Peyer's patch (tissue), 4 donors: ENCODE results near the gene NXPH4. TPM values are rescaled to one million over a fixed set of nuclear protein-coding genes. Genes with fewer than 3 reads are reported as not detected.
A peak's percentile ranks its signal among the peaks of the same experiment; 100 is the strongest.

Experiments
- DNase-seq, 3 donors: peaks; one replicate each; pipeline ENCODE4 v3.0.0-alpha.2; 2017 to 2019
- H3K27ac ChIP-seq, 4 donors: fragments of 200-600 bp; sonication (generic); one replicate each; pipeline ENCODE4 v1.5.1; 2016 to 2019
- H3K27me3 ChIP-seq, 2 donors: fragments of 200-600 bp; sonication (generic); one replicate each; pipeline ENCODE4 v1.5.1; 2019
- H3K36me3 ChIP-seq, 3 donors: fragments of 200-600 bp; sonication (generic); one replicate each; pipeline ENCODE4 v1.5.1; 2016 to 2019
- H3K4me1 ChIP-seq, 4 donors: fragments of 200-600 bp; sonication (generic); one replicate each; pipeline ENCODE4 v1.5.1; 2016 to 2019
- H3K4me3 ChIP-seq, 4 donors: fragments of 200-600 bp; sonication (generic); 1 replicate in 3 of 4; 2 replicates in 1 of 4; pipeline ENCODE4 v1.5.1; 2016 to 2019; ENCODE audit warnings: mild to moderate bottlenecking in 1 of 4
- H3K9me3 ChIP-seq, 4 donors: fragments of 200-600 bp; sonication (generic); one replicate each; pipeline ENCODE4 v1.5.1; 2016 to 2019; ENCODE audit warnings: mild to moderate bottlenecking in 1 of 4
- POLR2A ChIP-seq, 2 donors: fragments of 450-650 bp; IDR thresholded peaks; one replicate each; pipeline ENCODE4 v1.5.1; 2017; ENCODE audit warnings: antibody characterized with exemption in 2 of 2, mild to moderate bottlenecking in 2 of 2, moderate library complexity in 2 of 2
- total RNA-seq, 4 donors: library from RNA; depleted of rRNA; stranded (reverse); fragments of >200 nt; gene quantifications; one replicate each; pipeline ENCODE4 v1.1.0, GENCODE V29; 2016
- TF ChIP-seq, protein P1 (sequence below), 6 experiments: fragments of 450-650 bp in 4 of 6; fragments of 200-600 bp in 2 of 6; sonication (generic) in 1 of 6; IDR thresholded peaks; one replicate each; pipeline ENCODE4 v1.5.1; 2017 to 2019; ENCODE audit warnings: antibody characterized with exemption in 6 of 6, mild to moderate bottlenecking in 3 of 6, moderate library complexity in 1 of 6

Gene NXPH4
- total RNA-seq, 4 donors from 2014 or later = not detected

DNA sequence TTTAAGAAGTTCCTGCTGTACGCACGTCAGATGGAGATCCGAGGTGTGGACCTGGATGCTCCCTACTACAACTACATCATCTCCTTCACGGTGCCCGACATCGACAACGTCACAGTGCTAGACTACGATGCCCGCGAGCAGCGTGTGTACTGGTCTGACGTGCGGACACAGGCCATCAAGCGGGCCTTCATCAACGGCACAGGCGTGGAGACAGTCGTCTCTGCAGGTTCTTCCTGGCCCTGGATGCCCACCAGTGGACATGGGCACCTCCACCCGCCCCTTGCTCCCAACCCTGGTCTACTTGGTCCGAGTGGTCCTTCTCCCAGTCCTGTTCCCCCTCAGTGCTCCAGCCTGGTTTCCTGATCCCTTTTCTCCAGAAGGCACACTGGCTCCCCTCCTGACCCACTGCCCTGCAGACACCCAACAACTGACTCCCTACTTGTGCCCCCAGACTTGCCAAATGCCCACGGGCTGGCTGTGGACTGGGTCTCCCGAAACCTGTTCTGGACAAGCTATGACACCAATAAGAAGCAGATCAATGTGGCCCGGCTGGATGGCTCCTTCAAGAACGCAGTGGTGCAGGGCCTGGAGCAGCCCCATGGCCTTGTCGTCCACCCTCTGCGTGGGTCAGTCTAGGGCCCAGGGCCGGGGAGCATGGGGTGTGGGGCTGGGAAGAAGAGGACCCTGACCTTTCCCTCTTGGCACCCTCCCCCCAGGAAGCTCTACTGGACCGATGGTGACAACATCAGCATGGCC lies 37.1 kb upstream of the NXPH4 start:
- DNase-seq = no peak
- Histone ChIP-seq H3K36me3 (peaks cover 0 to 85% (median 0%) of the 10 kb centered on the region in 3 donors), H3K27ac (no peak overlapping the region), H3K27me3 (no peaks in the 10 kb centered on the region), H3K9me3 (no peaks in the 10 kb centered on the region), H3K4me3 (no peak overlapping the region), H3K4me1 (no peaks in the 10 kb centered on the region)
- no peak for TF ChIP-seq POLR2A (IDR thresholded peaks at IDR 0.05)
- TF ChIP-seq, protein P1, sequence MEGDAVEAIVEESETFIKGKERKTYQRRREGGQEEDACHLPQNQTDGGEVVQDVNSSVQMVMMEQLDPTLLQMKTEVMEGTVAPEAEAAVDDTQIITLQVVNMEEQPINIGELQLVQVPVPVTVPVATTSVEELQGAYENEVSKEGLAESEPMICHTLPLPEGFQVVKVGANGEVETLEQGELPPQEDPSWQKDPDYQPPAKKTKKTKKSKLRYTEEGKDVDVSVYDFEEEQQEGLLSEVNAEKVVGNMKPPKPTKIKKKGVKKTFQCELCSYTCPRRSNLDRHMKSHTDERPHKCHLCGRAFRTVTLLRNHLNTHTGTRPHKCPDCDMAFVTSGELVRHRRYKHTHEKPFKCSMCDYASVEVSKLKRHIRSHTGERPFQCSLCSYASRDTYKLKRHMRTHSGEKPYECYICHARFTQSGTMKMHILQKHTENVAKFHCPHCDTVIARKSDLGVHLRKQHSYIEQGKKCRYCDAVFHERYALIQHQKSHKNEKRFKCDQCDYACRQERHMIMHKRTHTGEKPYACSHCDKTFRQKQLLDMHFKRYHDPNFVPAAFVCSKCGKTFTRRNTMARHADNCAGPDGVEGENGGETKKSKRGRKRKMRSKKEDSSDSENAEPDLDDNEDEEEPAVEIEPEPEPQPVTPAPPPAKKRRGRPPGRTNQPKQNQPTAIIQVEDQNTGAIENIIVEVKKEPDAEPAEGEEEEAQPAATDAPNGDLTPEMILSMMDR (IDR thresholded peaks at IDR 0.05) = no peak

DNA sequence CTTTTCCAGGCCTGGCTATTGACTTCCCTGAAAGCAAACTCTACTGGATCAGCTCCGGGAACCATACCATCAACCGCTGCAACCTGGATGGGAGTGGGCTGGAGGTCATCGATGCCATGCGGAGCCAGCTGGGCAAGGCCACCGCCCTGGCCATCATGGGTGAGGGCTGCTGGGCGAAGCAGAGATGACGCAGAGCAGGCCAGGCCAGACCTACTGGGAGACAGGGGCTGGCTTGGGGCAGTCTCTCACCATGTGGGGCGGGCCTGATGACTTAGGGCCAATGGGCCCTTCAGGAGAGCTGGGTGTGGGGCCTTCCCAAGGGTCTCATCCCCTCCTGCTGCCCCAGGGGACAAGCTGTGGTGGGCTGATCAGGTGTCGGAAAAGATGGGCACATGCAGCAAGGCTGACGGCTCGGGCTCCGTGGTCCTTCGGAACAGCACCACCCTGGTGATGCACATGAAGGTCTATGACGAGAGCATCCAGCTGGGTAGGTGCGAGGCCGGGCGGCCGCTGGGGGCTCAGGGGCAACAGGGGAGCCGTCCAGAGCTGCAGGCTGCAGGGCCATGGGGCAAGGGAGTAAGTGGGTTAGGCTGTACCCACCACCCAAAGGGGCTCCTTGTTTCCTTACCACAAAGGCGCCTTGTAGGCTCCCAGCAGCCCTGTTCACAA lies 36.1 kb upstream of the NXPH4 start:
- Histone ChIP-seq H3K4me1 (no peaks in the 10 kb centered on the region), H3K4me3 (no peak overlapping the region), H3K9me3 (no peaks in the 10 kb centered on the region), H3K27ac (no peak overlapping the region), H3K36me3 (peaks cover 0 to 85% (median 0%) of the 10 kb centered on the region in 3 donors), H3K27me3 (no peaks in the 10 kb centered on the region)
- DNase-seq = no peak
- no peak for TF ChIP-seq POLR2A (IDR thresholded peaks at IDR 0.05)
- TF ChIP-seq, protein P1 (IDR thresholded peaks at IDR 0.05) = no peak

DNA sequence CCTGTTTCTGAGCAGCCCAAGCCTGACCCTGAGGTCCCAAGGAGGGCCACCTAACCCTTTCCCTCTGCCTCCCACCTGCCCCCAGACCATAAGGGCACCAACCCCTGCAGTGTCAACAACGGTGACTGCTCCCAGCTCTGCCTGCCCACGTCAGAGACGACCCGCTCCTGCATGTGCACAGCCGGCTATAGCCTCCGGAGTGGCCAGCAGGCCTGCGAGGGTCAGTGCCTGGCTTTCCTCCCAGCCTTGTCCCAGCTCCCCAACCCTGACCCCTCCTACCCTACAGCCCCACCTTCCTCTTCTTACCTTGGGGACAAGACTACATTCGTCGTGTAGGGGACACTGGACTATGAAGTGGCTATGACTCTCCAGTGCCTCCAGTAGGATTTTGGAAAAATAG lies 35.5 kb upstream of the NXPH4 start:
- peaks cover 0 to 86% (median 0%) of the 10 kb centered on the region in 3 donors for H3K36me3 ChIP-seq
- TF ChIP-seq, protein P1 (IDR thresholded peaks at IDR 0.05) = no peak
- no peak for TF ChIP-seq POLR2A (IDR thresholded peaks at IDR 0.05)
- H3K9me3 ChIP-seq = no peaks in the 10 kb centered on the region
- H3K27me3 ChIP-seq = no peaks in the 10 kb centered on the region
- H3K27ac ChIP-seq = no peak overlapping the region
- no peak for DNase-seq
- no peak overlapping the region for H3K4me3 ChIP-seq
- H3K4me1 ChIP-seq = no peaks in the 10 kb centered on the region

DNA sequence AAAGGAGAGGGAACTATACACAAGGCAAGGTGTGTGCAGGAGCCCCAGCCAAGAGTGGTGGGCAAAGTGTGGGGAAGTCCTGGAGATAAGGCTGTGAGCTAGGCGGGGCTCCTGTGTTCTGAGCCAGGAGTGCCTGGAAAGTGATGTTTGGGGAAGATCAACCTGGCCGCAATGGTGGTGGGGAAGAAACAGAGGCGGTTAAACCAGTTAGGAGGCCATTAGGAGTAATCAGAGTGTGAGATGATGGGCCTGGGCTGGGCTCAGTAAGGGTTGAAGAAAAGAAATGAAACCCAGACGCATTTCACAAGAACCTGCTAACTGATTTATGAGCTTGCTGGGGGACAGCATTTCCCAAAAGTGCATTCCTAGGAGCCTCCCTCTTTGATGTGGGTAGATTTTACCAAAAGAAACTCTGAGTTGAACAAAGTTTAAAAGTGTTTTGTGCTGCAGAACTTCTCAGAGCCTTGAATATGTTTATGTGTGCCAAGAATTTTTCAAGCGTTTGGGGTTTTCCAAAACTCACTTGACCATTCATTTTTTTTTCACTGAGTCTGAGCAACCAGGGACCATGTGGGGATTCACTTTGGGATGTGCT lies 34.9 kb upstream of the NXPH4 start:
- peaks cover 0 to 86% (median 0%) of the 10 kb centered on the region in 3 donors for H3K36me3 ChIP-seq
- no peak overlapping the region for H3K27ac ChIP-seq
- no peaks in the 10 kb centered on the region for H3K27me3 ChIP-seq
- H3K4me3 ChIP-seq = no peak overlapping the region
- DNase-seq = no peak
- no peaks in the 10 kb centered on the region for H3K9me3 ChIP-seq
- no peaks in the 10 kb centered on the region for H3K4me1 ChIP-seq
- no peak for TF ChIP-seq POLR2A (IDR thresholded peaks at IDR 0.05)
- TF ChIP-seq, protein P1 (IDR thresholded peaks at IDR 0.05) = no peak

DNA sequence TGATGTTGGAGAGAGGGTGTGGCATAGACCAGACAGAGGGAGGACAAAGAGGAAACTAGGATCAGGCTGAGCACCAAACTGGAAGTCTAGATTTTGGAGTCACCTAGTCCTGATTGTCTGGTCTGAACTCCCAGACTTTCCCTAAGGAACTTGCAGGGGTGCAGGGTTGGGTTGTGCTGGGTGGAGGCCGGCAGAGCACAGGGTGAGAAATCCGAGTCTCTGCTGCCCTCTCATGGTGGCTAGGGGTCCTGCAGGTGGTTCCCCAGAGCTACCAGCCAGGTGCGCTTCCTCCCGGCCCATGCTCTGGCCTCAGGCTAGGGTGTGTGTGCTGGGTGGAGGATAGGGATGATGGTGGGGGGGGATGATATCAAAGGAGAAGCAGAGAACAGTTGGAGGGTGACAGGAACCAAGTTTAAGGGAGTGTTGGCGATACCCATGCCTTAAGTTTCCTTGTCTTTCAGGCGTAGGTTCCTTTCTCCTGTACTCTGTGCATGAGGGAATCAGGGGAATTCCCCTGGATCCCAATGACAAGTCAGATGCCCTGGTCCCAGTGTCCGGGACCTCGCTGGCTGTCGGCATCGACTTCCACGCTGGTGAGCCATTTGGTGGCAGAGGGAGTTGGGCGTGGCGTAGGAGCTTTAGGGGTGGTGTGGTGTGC lies 33.5 kb upstream of the NXPH4 start:
- Histone ChIP-seq H3K4me1 (no peaks in the 10 kb centered on the region), H3K4me3 (no peak overlapping the region), H3K36me3 (peaks cover 0 to 86% (median 0%) of the 10 kb centered on the region in 3 donors), H3K27ac (no peak overlapping the region), H3K9me3 (no peaks in the 10 kb centered on the region), H3K27me3 (no peaks in the 10 kb centered on the region)
- DNase-seq = peak; percentile 73 to 90 (median 86)
- TF ChIP-seq POLR2A (IDR thresholded peaks at IDR 0.05) = no peak
- TF ChIP-seq, protein P1 (IDR thresholded peaks at IDR 0.05) = peak; percentile 59 to 95 (median 90)
